ENCODE measurements around the gene HYI. TPM values are rescaled to one million over a fixed set of nuclear protein-coding genes. Genes with fewer than 3 reads are reported as not detected.

The HYI gene
- total and polyA plus RNA-seq, 2 donors = 10.8 to 23.0 TPM

- H3K4me3 ChIP-seq (ENCODE audit: low read length in 2 of 2) = no peak overlapping the region
- H3K4me1 ChIP-seq (ENCODE audit: control insufficient read depth in 2 of 2, insufficient read depth in 2 of 2, low read length in 2 of 2) = no peaks in the 10 kb centered on the region
- no peaks in the 10 kb centered on the region for H3K27me3 ChIP-seq (ENCODE audit: control insufficient read depth in 2 of 2, insufficient read depth in 1 of 2, low read length in 1 of 2)
- no peak overlapping the region for H3K27ac ChIP-seq (ENCODE audit: low read depth in 1 of 2, low read length in 1 of 2)
- H3K36me3 ChIP-seq (ENCODE audit: control insufficient read depth in 2 of 2, insufficient read depth in 2 of 2, low read length in 1 of 2) = peaks cover 87 to 91% of the 10 kb centered on the region in 2 donors
- H3K9me3 ChIP-seq (ENCODE audit: control insufficient read depth in 2 of 2, insufficient read depth in 1 of 2, low read length in 1 of 2) = peaks cover 0 to 1% of the 10 kb centered on the region in 2 donors
- DNase-seq (ENCODE audit: low read depth in 6 of 9, low spot score in 9 of 9) = no peak
- WGBS = 97% methylated on average over 16 of the region's 16 CpGs
These were observed 10.4 kb downstream of the HYI start for GRCh38 chr1:43443197-43443946.

GRCh38 chr1:43442756-43443155 lies 11.0 kb downstream of the HYI start:
- 97% methylated on average over 12 of the region's 12 CpGs for WGBS

GRCh38 chr1:43441894-43442637 lies 11.7 kb downstream of the HYI start:
- H3K4me3 ChIP-seq (ENCODE audit: low read length in 2 of 2) = no peak overlapping the region
- H3K27me3 ChIP-seq (ENCODE audit: control insufficient read depth in 2 of 2, insufficient read depth in 1 of 2, low read length in 1 of 2) = no peaks in the 10 kb centered on the region
- H3K27ac ChIP-seq (ENCODE audit: low read depth in 1 of 2, low read length in 1 of 2) = no peak overlapping the region
- WGBS = 98% methylated on average over 18 of the region's 18 CpGs
- peaks cover 0 to 1% of the 10 kb centered on the region in 2 donors for H3K9me3 ChIP-seq (ENCODE audit: control insufficient read depth in 2 of 2, insufficient read depth in 1 of 2, low read length in 1 of 2)
- DNase-seq (ENCODE audit: low read depth in 6 of 9, low spot score in 9 of 9) = no peak
- H3K36me3 ChIP-seq (ENCODE audit: control insufficient read depth in 2 of 2, insufficient read depth in 2 of 2, low read length in 1 of 2) = peaks cover 83 to 86% of the 10 kb centered on the region in 2 donors
- no peaks in the 10 kb centered on the region for H3K4me1 ChIP-seq (ENCODE audit: control insufficient read depth in 2 of 2, insufficient read depth in 2 of 2, low read length in 2 of 2)

More at GRCh38 chr1:43442756-43443155, 11.0 kb downstream of the HYI start:
- DNase-seq (ENCODE audit: low read depth in 6 of 9, low spot score in 9 of 9) = no peak
- Histone ChIP-seq H3K36me3 (ENCODE audit: control insufficient read depth in 2 of 2, insufficient read depth in 2 of 2, low read length in 1 of 2) (peaks cover 83 to 91% of the 10 kb centered on the region in 2 donors), H3K27me3 (ENCODE audit: control insufficient read depth in 2 of 2, insufficient read depth in 1 of 2, low read length in 1 of 2) (no peaks in the 10 kb centered on the region), H3K4me1 (ENCODE audit: control insufficient read depth in 2 of 2, insufficient read depth in 2 of 2, low read length in 2 of 2) (no peaks in the 10 kb centered on the region), H3K4me3 (ENCODE audit: low read length in 2 of 2) (no peak overlapping the region), H3K27ac (ENCODE audit: low read depth in 1 of 2, low read length in 1 of 2) (no peak overlapping the region), H3K9me3 (ENCODE audit: control insufficient read depth in 2 of 2, insufficient read depth in 1 of 2, low read length in 1 of 2) (peaks cover 0 to 1% of the 10 kb centered on the region in 2 donors)

- peaks cover 78 to 84% of the 10 kb centered on the region in 2 donors for H3K36me3 ChIP-seq (ENCODE audit: control insufficient read depth in 2 of 2, insufficient read depth in 2 of 2, low read length in 1 of 2)
- H3K9me3 ChIP-seq (ENCODE audit: control insufficient read depth in 2 of 2, insufficient read depth in 1 of 2, low read length in 1 of 2) = peaks cover 0 to 1% of the 10 kb centered on the region in 2 donors
- H3K27ac ChIP-seq (ENCODE audit: low read depth in 1 of 2, low read length in 1 of 2) = no peak overlapping the region
- 98% methylated on average over 15 of the region's 15 CpGs for WGBS
- H3K4me3 ChIP-seq (ENCODE audit: low read length in 2 of 2) = no peak overlapping the region
- H3K27me3 ChIP-seq (ENCODE audit: control insufficient read depth in 2 of 2, insufficient read depth in 1 of 2, low read length in 1 of 2) = no peaks in the 10 kb centered on the region
- no peak for DNase-seq (ENCODE audit: low read depth in 6 of 9, low spot score in 9 of 9)
- no peaks in the 10 kb centered on the region for H3K4me1 ChIP-seq (ENCODE audit: control insufficient read depth in 2 of 2, insufficient read depth in 2 of 2, low read length in 2 of 2)
These were observed 12.4 kb downstream of the HYI start for GRCh38 chr1:43441166-43441893.

- H3K27ac ChIP-seq (ENCODE audit: low read depth in 1 of 2, low read length in 1 of 2) = no peak overlapping the region
- H3K9me3 ChIP-seq (ENCODE audit: control insufficient read depth in 2 of 2, insufficient read depth in 1 of 2, low read length in 1 of 2) = peaks cover 0 to 1% of the 10 kb centered on the region in 2 donors
- no peak overlapping the region for H3K4me3 ChIP-seq (ENCODE audit: low read length in 2 of 2)
- WGBS = 96% methylated on average over 7 of the region's 7 CpGs
- H3K27me3 ChIP-seq (ENCODE audit: control insufficient read depth in 2 of 2, insufficient read depth in 1 of 2, low read length in 1 of 2) = no peaks in the 10 kb centered on the region
- no peaks in the 10 kb centered on the region for H3K4me1 ChIP-seq (ENCODE audit: control insufficient read depth in 2 of 2, insufficient read depth in 2 of 2, low read length in 2 of 2)
- peaks cover 76 to 82% of the 10 kb centered on the region in 2 donors for H3K36me3 ChIP-seq (ENCODE audit: control insufficient read depth in 2 of 2, insufficient read depth in 2 of 2, low read length in 1 of 2)
- DNase-seq (ENCODE audit: low read depth in 6 of 9, low spot score in 9 of 9) = no peak
These were observed 13.4 kb downstream of the HYI start for GRCh38 chr1:43440358-43440757.

GRCh38 chr1:43439781-43440180 lies 13.9 kb downstream of the HYI start:
- H3K27ac ChIP-seq (ENCODE audit: low read depth in 1 of 2, low read length in 1 of 2) = no peak overlapping the region
- peaks cover 0 to 1% of the 10 kb centered on the region in 2 donors for H3K9me3 ChIP-seq (ENCODE audit: control insufficient read depth in 2 of 2, insufficient read depth in 1 of 2, low read length in 1 of 2)
- H3K4me3 ChIP-seq (ENCODE audit: low read length in 2 of 2) = no peak overlapping the region
- DNase-seq (ENCODE audit: low read depth in 6 of 9, low spot score in 9 of 9) = no peak
- H3K27me3 ChIP-seq (ENCODE audit: control insufficient read depth in 2 of 2, insufficient read depth in 1 of 2, low read length in 1 of 2) = no peaks in the 10 kb centered on the region
- H3K36me3 ChIP-seq (ENCODE audit: control insufficient read depth in 2 of 2, insufficient read depth in 2 of 2, low read length in 1 of 2) = peaks cover 82 to 85% of the 10 kb centered on the region in 2 donors
- no peaks in the 10 kb centered on the region for H3K4me1 ChIP-seq (ENCODE audit: control insufficient read depth in 2 of 2, insufficient read depth in 2 of 2, low read length in 2 of 2)
- 97% methylated on average over 7 of the region's 7 CpGs for WGBS

- H3K36me3 ChIP-seq (ENCODE audit: control insufficient read depth in 2 of 2, insufficient read depth in 2 of 2, low read length in 1 of 2) = peaks cover 83 to 86% of the 10 kb centered on the region in 2 donors
- no peak overlapping the region for H3K4me3 ChIP-seq (ENCODE audit: low read length in 2 of 2)
- no peak for DNase-seq (ENCODE audit: low read depth in 6 of 9, low spot score in 9 of 9)
- no peaks in the 10 kb centered on the region for H3K27me3 ChIP-seq (ENCODE audit: control insufficient read depth in 2 of 2, insufficient read depth in 1 of 2, low read length in 1 of 2)
- peaks cover 0 to 1% of the 10 kb centered on the region in 2 donors for H3K9me3 ChIP-seq (ENCODE audit: control insufficient read depth in 2 of 2, insufficient read depth in 1 of 2, low read length in 1 of 2)
- H3K4me1 ChIP-seq (ENCODE audit: control insufficient read depth in 2 of 2, insufficient read depth in 2 of 2, low read length in 2 of 2) = no peaks in the 10 kb centered on the region
- WGBS = 97% methylated on average over 10 of the region's 10 CpGs
- no peak overlapping the region for H3K27ac ChIP-seq (ENCODE audit: low read depth in 1 of 2, low read length in 1 of 2)
These were observed 14.7 kb downstream of the HYI start for GRCh38 chr1:43438953-43439581.

- peaks cover 82 to 88% of the 10 kb centered on the region in 2 donors for H3K36me3 ChIP-seq (ENCODE audit: control insufficient read depth in 2 of 2, insufficient read depth in 2 of 2, low read length in 1 of 2)
- H3K27me3 ChIP-seq (ENCODE audit: control insufficient read depth in 2 of 2, insufficient read depth in 1 of 2, low read length in 1 of 2) = no peaks in the 10 kb centered on the region
- H3K4me1 ChIP-seq (ENCODE audit: control insufficient read depth in 2 of 2, insufficient read depth in 2 of 2, low read length in 2 of 2) = no peaks in the 10 kb centered on the region
- H3K27ac ChIP-seq (ENCODE audit: low read depth in 1 of 2, low read length in 1 of 2) = no peak overlapping the region
- DNase-seq (ENCODE audit: low read depth in 6 of 9, low spot score in 9 of 9) = no peak
- WGBS = over 99% methylated on average over 8 of the region's 8 CpGs
- H3K9me3 ChIP-seq (ENCODE audit: control insufficient read depth in 2 of 2, insufficient read depth in 1 of 2, low read length in 1 of 2) = peaks cover 0 to 1% of the 10 kb centered on the region in 2 donors
- no peak overlapping the region for H3K4me3 ChIP-seq (ENCODE audit: low read length in 2 of 2)
These were observed 15.2 kb downstream of the HYI start for GRCh38 chr1:43438576-43438952.

Data from thymus (tissue), 11 donors.